ENCODE measurements around the gene PINK1. TPM values are rescaled to one million over a fixed set of nuclear protein-coding genes. Genes with fewer than 3 reads are reported as not detected.
"Not testable (repeated sequence)": the region's sequence is repeated elsewhere in the genome, so short reads cannot be mapped to it uniquely, and the experiment has no call there.

Gene PINK1
- total RNA-seq, 4 donors from 2014 or later, result 55.6 to 67.4 (median 62.8) TPM

GRCh38 chr1:20603504-20604464 is 29.5 kb upstream of the PINK1 start:
- H3K9me3 ChIP-seq, result no peaks in the 10 kb centered on the region
- H3K4me1 ChIP-seq, result no peaks in the 10 kb centered on the region
- intact Hi-C loops (cut with DNase I; ENCODE audit: low total_unique reads), result no loop called here
- no peaks in the 10 kb centered on the region for H3K27me3 ChIP-seq
- DNase-seq, result no peak
- no peak overlapping the region for H3K4me3 ChIP-seq
- no peak for TF ChIP-seq POLR2A (IDR thresholded peaks at IDR 0.05)
- no peak for TF ChIP-seq CTCF (IDR thresholded peaks at IDR 0.05)
- no peaks in the 10 kb centered on the region for H3K36me3 ChIP-seq
- H3K27ac ChIP-seq, result no peak overlapping the region

GRCh38 chr1:20604678-20605077 is 28.6 kb upstream of the PINK1 start:
- no peaks in the 10 kb centered on the region for H3K9me3 ChIP-seq
- no peaks in the 10 kb centered on the region for H3K4me1 ChIP-seq
- no peak overlapping the region for H3K4me3 ChIP-seq
- no peak overlapping the region for H3K27ac ChIP-seq
- H3K36me3 ChIP-seq, result no peaks in the 10 kb centered on the region
- intact Hi-C loops (cut with DNase I; ENCODE audit: low total_unique reads), result no loop called here
- TF ChIP-seq POLR2A (IDR thresholded peaks at IDR 0.05) (no peak), CTCF (IDR thresholded peaks at IDR 0.05) (no peak)
- no peaks in the 10 kb centered on the region for H3K27me3 ChIP-seq
- no peak for DNase-seq

GRCh38 chr1:20606801-20607570 is 26.3 kb upstream of the PINK1 start:
- H3K27me3 ChIP-seq; H3K4me1 ChIP-seq; intact Hi-C loops (cut with DNase I; ENCODE audit: low total_unique reads); DNase-seq; H3K36me3 ChIP-seq; H3K4me3 ChIP-seq; H3K9me3 ChIP-seq: not testable (repeated sequence)
- peak overlapping the region; percentile 34 to 39 for H3K27ac ChIP-seq

- H3K27ac ChIP-seq, result no peak overlapping the region
- H3K4me1 ChIP-seq, result no peaks in the 10 kb centered on the region
- no peaks in the 10 kb centered on the region for H3K36me3 ChIP-seq
- TF ChIP-seq POLR2A (IDR thresholded peaks at IDR 0.05) (no peak), CTCF (IDR thresholded peaks at IDR 0.05) (no peak)
- H3K27me3 ChIP-seq, result no peaks in the 10 kb centered on the region
- H3K9me3 ChIP-seq, result no peaks in the 10 kb centered on the region
- no peak overlapping the region for H3K4me3 ChIP-seq
- DNase-seq, result no peak
- intact Hi-C loops (cut with DNase I; ENCODE audit: low total_unique reads), result no loop called here
Observed at GRCh38 chr1:20609541-20609940, 23.7 kb upstream of the PINK1 start.

- no peak for TF ChIP-seq POLR2A (IDR thresholded peaks at IDR 0.05)
- no peak for TF ChIP-seq CTCF (IDR thresholded peaks at IDR 0.05)
- H3K27ac ChIP-seq, result no peak overlapping the region
- no peaks in the 10 kb centered on the region for H3K4me1 ChIP-seq
- H3K36me3 ChIP-seq, result no peaks in the 10 kb centered on the region
- H3K9me3 ChIP-seq, result no peaks in the 10 kb centered on the region
- no peaks in the 10 kb centered on the region for H3K27me3 ChIP-seq
- no peak overlapping the region for H3K4me3 ChIP-seq
- intact Hi-C loops (cut with DNase I; ENCODE audit: low total_unique reads), result no loop called here
- no peak for DNase-seq
Observed at GRCh38 chr1:20610970-20611369, 22.3 kb upstream of the PINK1 start.
